Activated naive CD4-positive, alpha-beta T cell treated with anti-CD3 and anti-CD28 coated beads, Interleukin-2, amount 50 U/mL, for 72 hours (primary cell): Measurements from ENCODE around the gene SLC35F5. TPM values are rescaled to one million over a fixed set of nuclear protein-coding genes. Genes with fewer than 3 reads are reported as not detected.
"Not testable (repeated sequence)": the region's sequence is repeated elsewhere in the genome, so short reads cannot be mapped to it uniquely, and the experiment has no call there.

Experiments used
- ATAC-seq, 2 donors: fragments of 150-1000 bp; cut with Tn5 transposase; 2 replicates each; pipeline ENCODE4 v1.10.0; 2021; ENCODE audit warnings: mild to moderate bottlenecking in 2 of 2, moderate library complexity in 2 of 2
- DNase-seq, 2 donors: peaks; one replicate each; pipeline ENCODE4 v3.0.0; 2021 to 2022; ENCODE audit warnings: low spot score in 2 of 2
- H3K27ac Mint-ChIP-seq, 2 donors: one replicate each; pipeline ENCODE4 v1.8.0; 2022; ENCODE audit warnings: mild to moderate bottlenecking in 2 of 2, mixed read lengths in 2 of 2
- H3K36me3 Mint-ChIP-seq, 2 donors: one replicate each; pipeline ENCODE4 v1.8.0; 2022; ENCODE audit warnings: mixed read lengths in 2 of 2
- H3K9me3 Mint-ChIP-seq, 2 donors: one replicate each; pipeline ENCODE4 v1.8.0; 2022; ENCODE audit warnings: mixed read lengths in 2 of 2
- total RNA-seq, 2 donors: library from RNA; stranded (reverse); gene quantifications; one replicate each; pipeline ENCODE4 v1.2.3, GENCODE V29; 2022

SLC35F5 gene
- 10 to 100 TPM; 28.1 to 29.1 TPM for total RNA-seq

GRCh38 chr2:113756355-113757137 is at the start of gene SLC35F5:
Gene SLC35F5 (minus strand): TSS chr2:113756642. CDS start chr2:113756409, 233 bp downstream.
- peak within 1 kb of the TSS; percentile 93 to 99 for H3K27ac Mint-ChIP-seq
- peak; percentile 93 to 95 for ATAC-seq
- H3K9me3 Mint-ChIP-seq = no peaks in the 10 kb centered on the region
- H3K36me3 Mint-ChIP-seq = peaks cover 9 to 10% of the 10 kb centered on the region in 2 donors
- DNase-seq = peak; percentile 96 to 99

- ATAC-seq (no peak), DNase-seq (no peak)
- H3K27ac Mint-ChIP-seq = no peak overlapping the region
- no peaks in the 10 kb centered on the region for H3K36me3 Mint-ChIP-seq
- H3K9me3 Mint-ChIP-seq = no peaks in the 10 kb centered on the region
Observed at GRCh38 chr2:113799375-113799774, 42.9 kb upstream of the SLC35F5 start.

DNA sequence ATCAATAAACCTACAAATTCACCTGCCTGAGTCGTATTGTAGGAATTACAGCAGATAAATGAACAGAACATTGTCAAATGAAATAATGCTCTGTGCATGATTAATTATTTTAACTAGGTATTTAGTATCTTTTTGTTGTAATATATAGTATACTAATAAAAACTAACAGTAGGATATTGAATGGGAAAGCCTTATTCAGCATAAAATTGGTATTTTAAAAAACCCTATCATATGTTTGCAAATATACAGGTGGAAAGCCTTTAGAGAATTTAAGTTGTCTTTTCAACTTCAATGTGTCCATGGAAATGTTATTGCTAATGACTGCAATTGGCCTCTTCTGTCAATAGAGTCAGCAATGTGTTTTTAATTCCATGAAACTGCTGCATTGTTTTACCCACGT is 40.8 kb upstream of the SLC35F5 start:
- H3K36me3 Mint-ChIP-seq = no peaks in the 10 kb centered on the region

DNA sequence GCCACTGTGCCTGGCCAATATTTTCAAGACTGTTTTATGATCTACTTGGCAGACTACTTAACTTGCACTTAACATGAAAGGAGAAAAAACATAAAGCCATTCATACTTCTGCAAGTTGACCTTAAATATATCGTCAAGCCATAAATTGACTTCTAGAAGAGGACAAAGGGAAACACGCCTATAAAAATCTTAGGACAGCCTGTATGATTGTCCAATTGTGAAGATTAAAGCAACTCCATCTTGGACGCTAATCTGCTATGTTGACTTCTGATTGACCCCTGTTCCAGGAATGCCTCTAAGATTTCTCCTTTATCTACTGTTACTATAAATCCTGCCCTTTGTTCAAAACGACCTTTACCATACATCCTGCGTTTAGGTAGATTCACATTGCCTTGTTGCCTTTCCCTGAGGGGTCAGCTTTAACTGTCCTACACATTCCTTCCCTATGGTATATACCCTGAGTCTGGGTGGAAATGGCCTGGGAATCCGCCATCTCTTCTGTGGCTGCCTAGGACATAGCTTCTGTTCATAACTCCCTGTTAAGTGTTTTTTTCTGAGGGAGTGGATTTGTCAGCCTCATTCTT is 40.2 kb upstream of the SLC35F5 start:
- no peaks in the 10 kb centered on the region for H3K36me3 Mint-ChIP-seq
- no peak for DNase-seq
- H3K9me3 Mint-ChIP-seq = no peaks in the 10 kb centered on the region
- ATAC-seq = no peak
- no peak overlapping the region for H3K27ac Mint-ChIP-seq

More for the DNA sequence above, 40.8 kb upstream of the SLC35F5 start:
- H3K9me3 Mint-ChIP-seq = no peaks in the 10 kb centered on the region
- H3K27ac Mint-ChIP-seq = no peak overlapping the region
- DNase-seq (no peak), ATAC-seq (no peak)

DNA sequence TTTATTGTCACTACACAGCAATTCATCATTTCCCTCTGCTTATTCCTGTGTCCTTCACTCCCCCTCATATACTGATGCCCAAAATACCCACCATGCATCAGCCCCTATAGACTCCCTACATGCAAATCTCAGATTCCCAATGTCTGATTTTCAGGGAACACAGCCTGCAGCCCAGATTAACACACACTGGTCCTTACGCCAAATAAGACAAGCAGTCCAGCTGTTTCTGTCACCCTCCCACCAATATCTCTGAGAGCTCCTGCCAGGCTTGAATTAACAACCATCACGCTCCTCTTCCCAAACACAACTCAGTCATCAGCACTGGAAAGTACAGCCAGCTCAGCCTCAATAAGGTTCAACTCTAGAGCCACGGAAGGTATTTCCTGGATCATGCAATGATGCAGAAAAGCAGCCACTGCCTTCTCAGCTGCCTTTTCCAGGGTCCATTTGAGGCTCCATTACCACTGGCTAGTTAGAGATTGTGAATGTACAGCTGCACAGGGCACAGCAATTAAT is 39.0 kb upstream of the SLC35F5 start:
- no peaks in the 10 kb centered on the region for H3K9me3 Mint-ChIP-seq

GRCh38 chr2:113791697-113792590 is 35.5 kb upstream of the SLC35F5 start:
- H3K27ac Mint-ChIP-seq = peak overlapping the region; percentile 73 to 94

More for the DNA sequence above, 39.0 kb upstream of the SLC35F5 start:
- H3K27ac Mint-ChIP-seq = no peak overlapping the region
- DNase-seq = no peak
- H3K36me3 Mint-ChIP-seq = no peaks in the 10 kb centered on the region
- ATAC-seq = no peak

DNA sequence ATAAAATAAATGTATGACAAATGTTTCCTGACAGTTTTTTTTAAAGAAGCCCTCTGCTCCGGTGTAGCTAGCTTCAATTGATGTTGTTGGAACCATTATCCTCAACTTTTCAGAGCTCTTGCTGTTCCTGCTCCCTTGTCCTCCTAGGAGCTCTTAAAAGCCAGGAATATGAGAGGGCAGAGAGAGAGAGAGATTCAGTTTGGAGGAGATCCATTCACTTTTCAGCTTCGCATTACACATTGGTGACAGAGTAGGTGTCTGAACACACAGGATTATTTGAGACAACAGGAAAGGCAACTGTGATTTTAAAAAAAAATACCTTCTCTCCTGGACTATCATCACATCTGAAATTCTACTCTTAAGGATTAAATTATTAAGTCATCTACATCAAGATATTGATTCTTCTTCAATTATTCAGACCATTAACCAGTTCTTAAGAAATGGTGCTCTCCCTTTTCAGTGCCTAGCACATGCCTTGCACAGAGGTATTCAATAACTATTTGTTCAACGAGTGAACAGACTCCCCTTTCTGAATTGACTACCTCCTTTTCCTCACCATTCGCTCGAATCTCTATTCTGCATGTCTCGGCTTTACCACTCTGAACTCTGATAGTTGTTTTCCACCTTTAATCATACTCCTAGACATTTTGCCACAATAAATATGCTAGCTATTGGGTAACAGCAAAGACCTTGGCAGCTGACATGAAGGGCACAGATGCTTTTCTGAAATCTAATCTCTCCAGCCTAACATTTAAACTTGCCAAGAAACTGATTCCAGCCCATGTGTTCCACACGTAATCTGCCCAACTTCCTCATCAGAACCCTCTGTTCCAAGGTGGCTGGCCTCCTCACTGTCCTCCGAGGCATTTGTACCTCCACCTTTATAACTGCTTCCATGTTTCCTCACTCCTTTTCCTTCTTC is 28.6 kb upstream of the SLC35F5 start:
- Mint-ChIP-seq H3K36me3 (peaks cover 0 to 16% of the 10 kb centered on the region in 2 donors), H3K27ac (no peak overlapping the region), H3K9me3 (peaks cover 0 to 13% of the 10 kb centered on the region in 2 donors)
- DNase-seq = no peak
- ATAC-seq = no peak

More at GRCh38 chr2:113791697-113792590, 35.5 kb upstream of the SLC35F5 start:
- ATAC-seq = peak; percentile 87 to 91
- H3K36me3 Mint-ChIP-seq = peaks cover 0 to 16% of the 10 kb centered on the region in 2 donors
- DNase-seq = peak in 1 of 2 donors; percentile 14
- peaks cover 0 to 13% of the 10 kb centered on the region in 2 donors for H3K9me3 Mint-ChIP-seq

DNA sequence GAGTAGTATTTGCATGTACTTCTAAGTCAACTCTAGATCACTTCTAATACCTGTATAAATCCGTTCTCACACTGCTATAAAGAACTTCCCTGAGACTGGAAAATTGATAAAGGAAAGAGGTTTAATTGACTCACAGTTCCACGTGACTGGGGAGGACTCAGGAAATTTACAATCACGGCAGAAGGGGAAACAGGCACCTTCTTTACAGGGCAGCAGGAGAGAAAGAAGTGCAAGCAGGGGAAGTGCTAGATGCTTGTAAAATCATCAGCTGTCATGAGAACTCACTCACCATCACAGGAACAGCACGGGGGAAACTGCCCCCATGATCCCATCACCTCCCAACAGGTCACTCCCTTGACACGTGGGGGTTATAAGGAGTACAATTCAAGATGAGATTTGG is 24.0 kb upstream of the SLC35F5 start:
- no peak for DNase-seq
- Mint-ChIP-seq H3K36me3 (no peaks in the 10 kb centered on the region), H3K9me3 (no peaks in the 10 kb centered on the region), H3K27ac (no peak overlapping the region)
- ATAC-seq = no peak

DNA sequence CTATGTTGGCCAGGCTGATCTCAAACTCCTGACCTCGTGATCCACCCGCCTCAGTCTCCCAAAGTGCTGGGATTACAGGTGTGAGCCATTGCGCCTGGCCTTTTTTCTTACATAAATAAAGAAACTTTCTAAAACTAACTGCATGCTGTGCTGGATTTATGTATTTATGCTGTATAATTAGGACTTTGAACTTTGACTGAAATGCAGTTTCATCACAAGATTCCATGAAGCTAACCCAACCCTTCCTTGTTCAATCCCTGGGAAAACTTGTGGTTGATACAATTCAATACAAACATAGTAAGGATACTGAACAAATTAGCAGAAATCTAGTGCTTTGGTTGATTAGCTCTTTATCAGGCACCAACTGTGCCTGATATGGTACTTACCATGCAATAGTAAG is 20.9 kb upstream of the SLC35F5 start:
- H3K27ac Mint-ChIP-seq = no peak overlapping the region
- no peaks in the 10 kb centered on the region for H3K36me3 Mint-ChIP-seq
- H3K9me3 Mint-ChIP-seq = no peaks in the 10 kb centered on the region
- no peak for ATAC-seq
- DNase-seq = no peak

GRCh38 chr2:113776949-113777348 is 20.5 kb upstream of the SLC35F5 start:
- no peaks in the 10 kb centered on the region for H3K36me3 Mint-ChIP-seq
- ATAC-seq (no peak), DNase-seq (no peak)
- H3K9me3 Mint-ChIP-seq = no peaks in the 10 kb centered on the region
- no peak overlapping the region for H3K27ac Mint-ChIP-seq

DNA sequence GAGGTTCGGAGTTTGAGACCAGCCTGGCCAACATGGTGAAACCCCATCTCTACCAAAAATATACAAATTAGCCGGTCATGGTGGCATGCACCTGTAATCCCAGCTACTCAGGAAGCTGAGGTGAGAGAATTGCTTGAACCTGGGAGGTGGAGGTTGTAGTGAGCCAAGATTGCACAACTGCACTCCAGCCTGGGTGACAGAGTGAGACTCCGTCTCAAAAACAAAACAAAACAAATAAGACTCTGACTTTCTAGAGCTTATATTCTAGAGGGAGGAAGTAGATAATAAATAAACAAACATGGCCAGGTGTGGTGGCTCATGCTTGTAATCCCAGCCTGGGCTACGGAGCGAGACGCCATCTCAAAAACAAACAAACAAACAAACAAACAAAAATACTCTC is 18.2 kb upstream of the SLC35F5 start:
- not testable (repeated sequence) for ATAC-seq, H3K36me3 Mint-ChIP-seq, H3K9me3 Mint-ChIP-seq, H3K27ac Mint-ChIP-seq, DNase-seq

GRCh38 chr2:113770929-113771328 is 14.5 kb upstream of the SLC35F5 start:
- ATAC-seq = no peak
- DNase-seq = no peak
- Mint-ChIP-seq H3K27ac (no peak overlapping the region), H3K9me3 (no peaks in the 10 kb centered on the region), H3K36me3 (no peaks in the 10 kb centered on the region)

- ATAC-seq = no peak
Observed at GRCh38 chr2:113769555-113769954, 13.1 kb upstream of the SLC35F5 start.

DNA sequence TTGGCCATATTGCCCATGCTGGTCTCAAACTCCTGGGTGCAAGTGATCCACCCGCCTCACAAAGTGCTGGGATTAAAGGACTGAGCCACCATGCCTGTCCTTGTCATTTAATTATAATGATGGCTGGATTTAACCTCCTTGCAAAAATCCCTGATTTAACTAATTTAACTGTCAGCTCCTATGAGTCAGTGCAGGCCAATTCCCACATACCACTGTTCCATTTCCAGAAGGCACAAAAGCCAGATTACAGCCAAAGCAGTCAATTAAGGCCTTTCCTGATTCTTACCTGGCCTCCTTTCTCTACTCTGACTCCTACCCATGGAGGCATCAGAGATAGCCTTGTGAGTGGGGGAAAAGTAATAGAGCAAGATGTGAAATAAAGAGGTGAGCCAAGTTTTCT is 12.3 kb upstream of the SLC35F5 start:
- H3K9me3 Mint-ChIP-seq = peaks cover 6 to 7% of the 10 kb centered on the region in 2 donors
- DNase-seq (no peak), ATAC-seq (no peak)
- H3K27ac Mint-ChIP-seq = no peak overlapping the region
- H3K36me3 Mint-ChIP-seq = peaks cover 0 to 7% of the 10 kb centered on the region in 2 donors

More at GRCh38 chr2:113769555-113769954, 13.1 kb upstream of the SLC35F5 start:
- peaks cover 0 to 7% of the 10 kb centered on the region in 2 donors for H3K36me3 Mint-ChIP-seq
- no peak for DNase-seq
- H3K27ac Mint-ChIP-seq = no peak overlapping the region
- peaks cover 6 to 7% of the 10 kb centered on the region in 2 donors for H3K9me3 Mint-ChIP-seq

DNA sequence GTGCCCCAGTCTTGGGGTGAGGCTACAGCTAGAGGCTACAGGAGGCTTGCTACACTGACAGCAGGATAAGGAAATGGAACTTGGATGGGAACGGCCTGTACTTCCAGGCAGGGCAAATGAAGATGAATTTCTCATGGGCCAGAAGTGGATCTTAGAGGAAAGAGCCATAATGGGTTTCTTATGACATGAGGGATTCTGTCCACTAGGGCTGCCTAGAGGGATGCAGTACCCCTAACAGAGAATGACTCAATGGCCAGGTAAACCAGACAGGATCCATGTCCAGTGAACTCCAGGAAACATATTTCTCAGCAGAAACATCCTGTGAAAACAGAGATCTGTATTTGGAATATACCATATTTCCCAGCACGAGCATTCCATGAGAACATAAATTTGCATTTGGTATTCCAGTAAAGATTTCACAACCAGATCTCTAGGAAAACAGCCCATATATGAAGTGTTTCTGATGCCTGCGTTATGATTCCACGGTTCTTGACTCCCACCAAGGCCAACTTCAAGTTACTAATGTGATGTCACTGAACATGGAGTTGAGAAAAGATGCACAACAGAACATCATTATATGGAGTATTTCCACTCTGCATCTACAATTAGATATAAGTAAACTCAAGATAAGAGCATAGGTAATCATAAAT is 11.5 kb upstream of the SLC35F5 start:
- H3K27ac Mint-ChIP-seq = no peak overlapping the region
- ATAC-seq = no peak
- no peak for DNase-seq
- peaks cover 6 to 7% of the 10 kb centered on the region in 2 donors for H3K9me3 Mint-ChIP-seq
- peaks cover 0 to 7% of the 10 kb centered on the region in 2 donors for H3K36me3 Mint-ChIP-seq
